Right atrium auricular region (tissue), 2 donors: ENCODE data around the gene SCN9A. TPM values are rescaled to one million over a fixed set of nuclear protein-coding genes. Genes with fewer than 3 reads are reported as not detected.
"Not testable (repeated sequence)": the region's sequence is repeated elsewhere in the genome, so short reads cannot be mapped to it uniquely, and the experiment has no call there.

Source experiments
- DNase-seq: peaks from one replicate; pipeline ENCODE4 v3.0.0-alpha.2; 2019; ENCODE audit warnings: low spot score
- H3K27ac ChIP-seq, 2 donors: fragments of 200-600 bp; sonication (generic); 1 replicate in 1 of 2; 2 replicates in 1 of 2; pipeline ENCODE4 v1.5.1; 2016 to 2019
- H3K27me3 ChIP-seq, 2 donors: fragments of 200-600 bp; sonication (generic); one replicate each; pipeline versions ENCODE4 v1.5.1 to v1.6.0; 2017 to 2019
- H3K36me3 ChIP-seq: fragments of 200-600 bp; sonication (generic); one replicate; pipeline ENCODE4 v1.5.1; 2016
- H3K4me1 ChIP-seq, 2 donors: fragments of 200-600 bp; sonication (generic); one replicate each; pipeline versions ENCODE4 v1.5.1 to v1.6.0; 2017 to 2019
- H3K4me3 ChIP-seq, 2 donors: fragments of 200-600 bp; sonication (generic); 1 replicate in 1 of 2; 2 replicates in 1 of 2; pipeline ENCODE4 v1.5.1; 2017 to 2019; ENCODE audit warnings: mild to moderate bottlenecking in 1 of 2, moderate library complexity in 1 of 2
- H3K9me3 ChIP-seq, 2 donors: fragments of 200-600 bp; sonication (generic); one replicate each; pipeline ENCODE4 v1.5.1; 2019
- total RNA-seq, 2 donors: library from RNA; depleted of rRNA; stranded (reverse); fragments of >200 nt; gene quantifications; one replicate each; pipeline ENCODE4 v1.1.0, GENCODE V29; 2016
- TF ChIP-seq, protein P1 (sequence below), 2 donors: fragments of 200-600 bp; sonication (generic); IDR thresholded peaks; one replicate each; pipeline ENCODE4 v1.5.1; 2019; ENCODE audit warnings: antibody characterized with exemption in 2 of 2

SCN9A gene
- total RNA-seq, 2 donors from 2014 or later, result 0.51 to 1.1 TPM

DNA sequence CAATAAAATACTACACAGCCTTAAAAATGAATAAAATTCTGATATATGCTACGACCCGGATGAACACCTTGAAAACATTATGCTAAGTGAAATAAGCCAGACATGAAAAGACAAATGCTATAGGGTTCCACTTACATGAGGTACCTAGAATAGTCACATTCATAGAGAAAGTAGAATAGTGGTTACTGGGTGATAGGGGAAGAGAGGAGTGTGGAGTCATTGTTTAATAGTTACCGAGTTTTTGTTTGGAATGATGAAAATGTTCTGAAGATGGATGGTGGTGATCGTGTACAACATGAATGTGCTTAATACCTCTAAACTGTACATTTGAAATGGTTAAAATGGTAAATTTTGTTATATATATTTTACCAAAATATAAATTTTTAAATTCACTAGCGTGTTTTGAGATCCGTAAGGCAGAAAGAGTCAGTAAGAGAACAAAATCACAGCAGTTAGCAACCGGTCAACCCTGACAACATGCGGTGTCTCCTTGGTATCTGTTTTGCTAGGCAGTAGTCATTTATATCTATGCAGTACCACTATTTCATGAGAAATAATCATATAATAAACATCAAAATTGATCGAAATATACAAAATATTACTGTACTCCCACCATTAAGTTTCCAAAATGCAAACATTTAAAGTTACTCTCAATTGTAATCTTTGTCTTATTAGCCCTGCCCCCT, 11.1 kb downstream of the SCN9A start:
- no peak for DNase-seq
- no peaks in the 10 kb centered on the region for H3K4me1 ChIP-seq
- no peaks in the 10 kb centered on the region for H3K27me3 ChIP-seq
- TF ChIP-seq, protein P1, sequence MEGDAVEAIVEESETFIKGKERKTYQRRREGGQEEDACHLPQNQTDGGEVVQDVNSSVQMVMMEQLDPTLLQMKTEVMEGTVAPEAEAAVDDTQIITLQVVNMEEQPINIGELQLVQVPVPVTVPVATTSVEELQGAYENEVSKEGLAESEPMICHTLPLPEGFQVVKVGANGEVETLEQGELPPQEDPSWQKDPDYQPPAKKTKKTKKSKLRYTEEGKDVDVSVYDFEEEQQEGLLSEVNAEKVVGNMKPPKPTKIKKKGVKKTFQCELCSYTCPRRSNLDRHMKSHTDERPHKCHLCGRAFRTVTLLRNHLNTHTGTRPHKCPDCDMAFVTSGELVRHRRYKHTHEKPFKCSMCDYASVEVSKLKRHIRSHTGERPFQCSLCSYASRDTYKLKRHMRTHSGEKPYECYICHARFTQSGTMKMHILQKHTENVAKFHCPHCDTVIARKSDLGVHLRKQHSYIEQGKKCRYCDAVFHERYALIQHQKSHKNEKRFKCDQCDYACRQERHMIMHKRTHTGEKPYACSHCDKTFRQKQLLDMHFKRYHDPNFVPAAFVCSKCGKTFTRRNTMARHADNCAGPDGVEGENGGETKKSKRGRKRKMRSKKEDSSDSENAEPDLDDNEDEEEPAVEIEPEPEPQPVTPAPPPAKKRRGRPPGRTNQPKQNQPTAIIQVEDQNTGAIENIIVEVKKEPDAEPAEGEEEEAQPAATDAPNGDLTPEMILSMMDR (IDR thresholded peaks at IDR 0.05), result no peak
- no peaks in the 10 kb centered on the region for H3K36me3 ChIP-seq
- no peak overlapping the region for H3K27ac ChIP-seq
- no peaks in the 10 kb centered on the region for H3K9me3 ChIP-seq
- H3K4me3 ChIP-seq, result no peak overlapping the region

DNA sequence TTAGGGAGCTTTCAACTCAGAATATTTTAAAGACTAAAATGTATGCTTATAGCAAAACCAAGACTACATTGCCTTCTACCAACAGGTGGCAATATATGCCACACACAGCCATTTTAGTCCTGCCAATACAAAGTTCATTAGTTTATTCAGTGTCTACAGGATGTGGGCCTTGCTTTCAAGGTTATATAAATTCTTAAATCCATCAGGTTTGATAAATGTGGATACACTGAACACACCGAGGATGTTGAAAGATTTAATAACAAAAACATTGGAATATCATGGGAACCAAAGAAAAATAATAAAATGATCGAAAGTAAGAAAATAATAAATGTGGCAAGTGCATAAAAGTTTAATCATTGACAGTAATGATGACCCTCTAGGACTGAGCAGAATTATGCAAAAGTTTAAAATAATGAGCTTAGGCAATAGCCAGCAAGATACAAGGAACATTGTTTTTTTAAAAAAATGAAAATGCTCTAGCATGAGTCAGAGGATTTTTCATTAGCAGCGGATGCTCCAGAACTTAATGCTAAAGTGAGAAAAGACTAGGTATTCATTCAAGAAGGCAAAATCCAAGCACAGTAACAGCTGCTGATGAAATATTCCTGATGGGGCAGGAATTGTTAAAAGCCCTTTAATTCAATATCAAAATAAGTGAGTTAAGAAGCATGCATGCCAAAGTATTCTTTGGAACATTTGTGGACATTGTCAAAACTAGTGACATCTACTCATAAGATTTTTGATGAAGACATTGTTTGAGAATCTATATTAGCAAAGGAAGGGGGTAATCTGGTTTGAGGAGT, 14.2 kb downstream of the SCN9A start:
- TF ChIP-seq, protein P1 (IDR thresholded peaks at IDR 0.05), result peak in 1 of 2 donors; percentile 47

DNA sequence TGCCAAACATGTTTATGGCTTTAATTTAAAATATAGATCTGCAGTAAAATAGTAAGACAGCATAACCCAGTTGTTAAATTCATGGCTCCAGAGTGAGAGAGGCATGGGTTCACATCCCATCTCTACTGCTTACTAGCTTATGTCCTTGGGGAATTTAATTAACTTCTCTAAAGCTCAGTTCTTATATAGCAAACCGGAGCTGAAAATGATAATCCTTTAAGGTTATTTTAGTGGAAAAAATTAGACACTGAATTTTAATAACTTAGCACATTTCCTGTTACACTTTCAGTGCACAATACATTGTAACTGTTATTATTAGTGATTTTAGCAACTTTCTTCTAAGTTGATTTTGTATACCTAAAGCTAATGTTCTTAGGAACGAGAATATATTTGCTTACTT, 14.8 kb downstream of the SCN9A start:
- no peaks in the 10 kb centered on the region for H3K9me3 ChIP-seq
- no peaks in the 10 kb centered on the region for H3K4me1 ChIP-seq
- TF ChIP-seq, protein P1 (IDR thresholded peaks at IDR 0.05), result no peak
- no peak overlapping the region for H3K27ac ChIP-seq
- no peak for DNase-seq
- H3K27me3 ChIP-seq, result no peaks in the 10 kb centered on the region
- H3K36me3 ChIP-seq, result no peaks in the 10 kb centered on the region
- H3K4me3 ChIP-seq, result no peak overlapping the region

More for the DNA sequence above, 14.2 kb downstream of the SCN9A start:
- Histone ChIP-seq H3K4me3 (no peak overlapping the region), H3K27ac (no peak overlapping the region), H3K36me3 (no peaks in the 10 kb centered on the region), H3K4me1 (no peaks in the 10 kb centered on the region), H3K9me3 (no peaks in the 10 kb centered on the region), H3K27me3 (no peaks in the 10 kb centered on the region)
- no peak for DNase-seq

DNA sequence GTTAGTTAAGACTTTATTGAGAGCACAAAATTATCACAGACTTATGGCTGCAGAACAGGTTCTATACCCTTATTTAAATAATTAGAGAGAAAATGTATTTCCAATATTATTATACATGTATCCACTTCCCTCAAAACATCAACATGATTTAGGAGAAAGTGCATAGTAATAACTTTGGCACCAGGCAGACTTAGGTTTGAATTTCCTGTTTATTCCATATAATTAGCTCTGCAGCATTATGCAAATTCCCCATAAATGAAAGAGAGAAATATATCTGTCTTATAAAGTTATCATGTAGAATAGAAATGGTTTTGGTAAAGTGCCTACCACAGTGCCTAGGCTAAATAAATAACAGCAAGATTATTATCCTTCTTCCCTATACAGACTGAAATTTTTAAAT, 15.3 kb downstream of the SCN9A start:
- Histone ChIP-seq H3K36me3 (no peaks in the 10 kb centered on the region), H3K9me3 (no peaks in the 10 kb centered on the region), H3K4me3 (no peak overlapping the region), H3K4me1 (no peaks in the 10 kb centered on the region), H3K27me3 (no peaks in the 10 kb centered on the region), H3K27ac (no peak overlapping the region)
- TF ChIP-seq, protein P1 (IDR thresholded peaks at IDR 0.05), result no peak
- no peak for DNase-seq

DNA sequence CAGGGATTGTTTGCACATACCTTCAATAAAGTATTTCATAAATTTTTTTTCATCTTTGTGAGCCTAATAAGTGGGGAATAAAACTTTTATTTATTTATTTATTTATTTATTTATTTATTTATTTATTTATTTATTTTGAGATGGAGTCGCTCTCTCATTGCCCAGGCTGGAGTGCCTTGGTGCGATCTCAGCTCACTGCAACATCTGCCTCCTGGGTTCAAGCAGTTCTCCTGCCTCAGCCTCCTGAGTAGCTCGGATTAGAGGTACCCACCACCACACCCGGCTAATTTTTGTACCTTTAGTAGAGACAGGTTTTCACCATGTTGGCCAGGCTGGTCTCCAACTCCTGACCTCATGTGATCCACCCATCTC, 17.8 kb downstream of the SCN9A start:
- not testable (repeated sequence) for DNase-seq, H3K4me3 ChIP-seq, H3K9me3 ChIP-seq, H3K4me1 ChIP-seq, H3K36me3 ChIP-seq, H3K27ac ChIP-seq, H3K27me3 ChIP-seq

DNA sequence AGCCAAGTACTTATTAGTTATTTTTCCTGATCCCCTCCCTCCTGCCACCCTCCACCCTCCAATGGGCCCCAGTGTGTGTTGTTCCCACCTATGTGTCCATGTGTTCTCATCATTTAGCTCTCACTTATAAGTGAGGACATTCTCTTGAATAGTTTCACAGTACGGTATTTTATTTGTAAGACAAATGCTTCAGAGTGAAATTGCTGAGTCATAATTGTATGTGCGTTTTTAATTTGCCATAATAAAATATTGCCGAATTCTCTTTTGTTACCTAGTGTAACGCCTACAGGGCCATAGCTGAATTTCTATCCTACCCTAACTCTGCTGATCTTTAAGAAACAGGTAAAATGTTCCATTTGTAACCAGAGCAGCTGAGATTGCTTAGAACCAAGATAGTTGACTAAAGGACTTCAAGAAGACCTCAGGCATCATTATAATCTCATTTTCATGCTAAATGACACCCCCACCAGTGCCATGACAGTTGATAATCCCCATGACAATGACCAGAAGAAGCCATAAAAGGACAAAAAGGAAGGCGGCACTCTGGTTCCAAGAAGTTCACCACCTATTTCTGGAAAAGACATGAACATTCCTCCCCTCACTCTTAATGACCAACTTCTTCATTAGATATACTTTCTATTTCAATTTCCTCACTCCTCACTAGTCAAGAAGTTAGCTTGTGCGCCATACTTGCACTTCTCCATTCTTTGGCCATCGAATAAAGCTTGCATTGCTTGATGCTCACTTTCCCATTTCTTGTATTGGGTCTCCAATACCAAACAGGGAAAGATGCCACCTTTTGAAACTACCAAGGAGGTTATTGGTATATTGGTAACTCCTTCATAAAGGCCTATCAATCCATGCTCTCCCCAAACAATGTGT, 18.4 kb downstream of the SCN9A start:
- Histone ChIP-seq H3K27ac (no peak overlapping the region), H3K36me3 (no peaks in the 10 kb centered on the region), H3K27me3 (no peaks in the 10 kb centered on the region), H3K4me1 (no peaks in the 10 kb centered on the region), H3K9me3 (no peaks in the 10 kb centered on the region), H3K4me3 (no peak overlapping the region)
- no peak for DNase-seq
- TF ChIP-seq, protein P1 (IDR thresholded peaks at IDR 0.05), result no peak
